Measurements from ENCODE around the gene CSTPP1. TPM values are rescaled to one million over a fixed set of nuclear protein-coding genes. Genes with fewer than 3 reads are reported as not detected.

Gene CSTPP1
- total RNA-seq, 3 donors from 2014 or later = 13.4 to 43.6 (median 30.5) TPM

GRCh38 chr11:47125083-47125482, 188.5 kb downstream of the CSTPP1 start:
- H3K4me1 ChIP-seq = no peaks in the 10 kb centered on the region
- no peak for DNase-seq (ENCODE audit: low spot score in 2 of 2)
- TF ChIP-seq CTCF (IDR thresholded peaks at IDR 0.05) (no peak), POLR2AphosphoS5 (IDR thresholded peaks at IDR 0.05) (no peak), POLR2A (IDR thresholded peaks at IDR 0.05) (no peak)
- H3K9me3 ChIP-seq = no peaks in the 10 kb centered on the region
- no peak overlapping the region for H3K27ac ChIP-seq
- no peak overlapping the region for H3K4me3 ChIP-seq
- intact Hi-C loops (cut with DNase I; ENCODE audit: low total_unique reads) = no loop called here
- H3K27me3 ChIP-seq = no peaks in the 10 kb centered on the region
- H3K36me3 ChIP-seq = no peaks in the 10 kb centered on the region

DNA sequence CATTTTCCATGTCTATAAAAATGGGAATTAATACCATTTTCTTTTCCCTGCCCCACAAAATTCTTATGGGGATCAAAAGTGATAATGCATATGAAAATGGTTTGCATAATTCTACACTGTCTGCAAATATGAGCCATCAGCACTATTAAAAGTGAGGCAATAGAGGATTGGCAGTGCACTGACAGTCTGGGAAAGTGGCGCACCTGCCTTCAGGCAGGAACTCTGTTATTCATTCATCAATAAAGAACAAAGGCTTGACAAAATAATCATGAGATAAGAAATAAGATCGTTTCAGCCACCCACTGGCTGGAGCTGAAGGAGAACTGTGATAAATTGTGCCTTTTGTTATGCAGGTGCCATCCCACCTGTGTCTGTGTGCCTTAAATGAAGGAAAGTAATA, 190.7 kb downstream of the CSTPP1 start:
- Histone ChIP-seq H3K27ac (no peak overlapping the region), H3K4me1 (no peaks in the 10 kb centered on the region), H3K36me3 (no peaks in the 10 kb centered on the region), H3K27me3 (no peaks in the 10 kb centered on the region), H3K9me3 (no peaks in the 10 kb centered on the region), H3K4me3 (no peak overlapping the region)
- DNase-seq (ENCODE audit: low spot score in 2 of 2) = no peak
- intact Hi-C loops (cut with DNase I; ENCODE audit: low total_unique reads) = no loop called here
- TF ChIP-seq POLR2AphosphoS5 (IDR thresholded peaks at IDR 0.05) (no peak), POLR2A (IDR thresholded peaks at IDR 0.05) (no peak), CTCF (IDR thresholded peaks at IDR 0.05) (no peak)

DNA sequence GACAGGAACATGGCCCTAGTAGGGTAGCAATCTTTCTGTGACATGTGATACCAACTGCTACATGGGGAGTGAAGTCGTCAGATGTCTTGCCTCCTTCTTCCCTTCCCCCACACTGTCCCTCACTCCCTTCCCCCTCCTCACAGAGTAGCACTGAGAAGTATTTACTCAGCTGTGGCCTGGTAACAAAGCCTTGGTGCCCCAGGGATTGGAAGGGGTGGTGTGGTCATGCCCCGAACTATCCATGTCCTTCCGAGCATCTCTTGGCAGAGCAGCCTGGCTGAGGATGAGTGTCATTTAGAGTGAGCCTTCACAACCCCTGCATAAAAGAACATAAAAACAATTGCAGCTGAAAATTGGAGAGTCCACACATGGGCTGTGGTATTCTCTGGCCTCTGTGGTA, 194.0 kb downstream of the CSTPP1 start:
- no peaks in the 10 kb centered on the region for H3K36me3 ChIP-seq
- TF ChIP-seq POLR2A (IDR thresholded peaks at IDR 0.05) (no peak), CTCF (IDR thresholded peaks at IDR 0.05) (no peak)
- no peaks in the 10 kb centered on the region for H3K27me3 ChIP-seq
- H3K9me3 ChIP-seq = no peaks in the 10 kb centered on the region
- H3K27ac ChIP-seq = no peak overlapping the region
- no peak for DNase-seq (ENCODE audit: low spot score in 2 of 2)
- no peak overlapping the region for H3K4me3 ChIP-seq
- intact Hi-C loops (cut with DNase I; ENCODE audit: low total_unique reads) = no loop called here
- H3K4me1 ChIP-seq = no peaks in the 10 kb centered on the region

DNA sequence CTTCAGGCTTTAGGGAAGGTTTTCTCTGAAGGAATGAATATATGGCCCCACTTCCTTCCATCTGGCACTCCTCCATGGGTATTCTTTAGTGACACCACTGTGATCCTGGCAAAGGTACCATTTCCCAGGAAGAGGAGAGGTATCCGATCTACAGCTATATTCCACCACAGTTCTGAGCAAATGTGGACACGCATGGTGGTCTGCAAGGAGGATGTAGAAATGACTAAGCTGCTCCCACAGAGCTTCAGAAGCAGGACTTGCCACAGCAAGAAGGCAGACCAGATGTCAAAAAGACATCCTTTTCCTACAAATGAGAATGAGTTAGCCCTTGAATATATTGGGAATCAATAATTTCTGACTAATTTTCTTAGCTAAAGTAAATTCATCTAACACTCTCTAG, 194.6 kb downstream of the CSTPP1 start:
- Histone ChIP-seq H3K27ac (no peak overlapping the region), H3K27me3 (no peaks in the 10 kb centered on the region), H3K4me3 (no peak overlapping the region), H3K9me3 (no peaks in the 10 kb centered on the region), H3K36me3 (no peaks in the 10 kb centered on the region), H3K4me1 (no peaks in the 10 kb centered on the region)
- no peak for TF ChIP-seq POLR2AphosphoS5 (IDR thresholded peaks at IDR 0.05)
- TF ChIP-seq POLR2A (IDR thresholded peaks at IDR 0.05) = no peak
- no peak for TF ChIP-seq CTCF (IDR thresholded peaks at IDR 0.05)
- no peak for DNase-seq (ENCODE audit: low spot score in 2 of 2)
- intact Hi-C loops (cut with DNase I; ENCODE audit: low total_unique reads) = no loop called here

- no peak for DNase-seq (ENCODE audit: low spot score in 2 of 2)
- no peak overlapping the region for H3K27ac ChIP-seq
- TF ChIP-seq POLR2A (IDR thresholded peaks at IDR 0.05) = no peak
- no peak for TF ChIP-seq POLR2AphosphoS5 (IDR thresholded peaks at IDR 0.05)
- no peak for TF ChIP-seq CTCF (IDR thresholded peaks at IDR 0.05)
- H3K27me3 ChIP-seq = no peaks in the 10 kb centered on the region
- H3K4me1 ChIP-seq = no peaks in the 10 kb centered on the region
- H3K36me3 ChIP-seq = no peaks in the 10 kb centered on the region
- no peak overlapping the region for H3K4me3 ChIP-seq
- intact Hi-C loops (cut with DNase I; ENCODE audit: low total_unique reads) = no loop called here
- H3K9me3 ChIP-seq = no peaks in the 10 kb centered on the region
These were observed 195.9 kb downstream of the CSTPP1 start for GRCh38 chr11:47132490-47132889.
